Brain microvascular endothelial cell (primary cell): ENCODE results near the gene GABRG1.

Source experiments
- DNase-seq: peaks from one replicate; pipeline ENCODE4 v3.0.0-alpha.2; 2020
- H3K27ac ChIP-seq: fragments of 250-450 bp; sonication (Bioruptor Pico); 2 replicates; pipeline ENCODE4 v1.5.1; 2020; ENCODE audit warnings: mild to moderate bottlenecking, moderate library complexity
- H3K27me3 ChIP-seq: fragments of 250-450 bp; sonication (Bioruptor Pico); replicated peaks from 2 replicates; pipeline ENCODE4 v1.5.1; 2020; ENCODE audit warnings: mild to moderate bottlenecking
- H3K36me3 ChIP-seq: fragments of 250-450 bp; sonication (Bioruptor Pico); replicated peaks from 2 replicates; pipeline ENCODE4 v1.5.1; 2020; ENCODE audit warnings: mild to moderate bottlenecking
- H3K4me3 ChIP-seq: 2 replicates; pipeline ENCODE4 v1.5.1; 2011; ENCODE audit warnings: low read depth, mild to moderate bottlenecking, control low read depth, low read length, moderate library complexity
- CTCF ChIP-seq: IDR thresholded peaks from 2 replicates; pipeline ENCODE4 v1.5.1; 2011; ENCODE audit warnings: low read depth, mild to moderate bottlenecking, moderate library complexity, low read length, control low read depth, inconsistent platforms; ENCODE audit errors: missing control alignments
- in situ Hi-C: cut with HindIII; loops from 2 replicates; pipeline ENCODE4 v1.10.0; 2017; ENCODE audit warnings: low sequenced_read_pairs, low pct_ligation_motif_present

GABRG1 gene

GRCh38 chr4:46123913-46124755, at the start of gene GABRG1:
GABRG1 (minus strand) TSS chr4:46124054; CDS start chr4:46123913, 141 bp downstream.
- TF ChIP-seq CTCF, result no peak
- Histone ChIP-seq H3K27me3 (no peaks in the 10 kb centered on the region), H3K27ac (no peak within 1 kb of the TSS), H3K36me3 (no peaks in the 10 kb centered on the region), H3K4me3 (no peak within 1 kb of the TSS)
- no peak for DNase-seq
- in situ Hi-C loops, result no loop called here

- TF ChIP-seq CTCF, result no peak
- in situ Hi-C loops, result no loop called here
- Histone ChIP-seq H3K36me3 (no peaks in the 10 kb centered on the region), H3K27ac (no peak overlapping the region), H3K4me3 (no peak overlapping the region), H3K27me3 (no peaks in the 10 kb centered on the region)
- DNase-seq, result no peak
Measured at GRCh38 chr4:46146993-46147392, 23.1 kb upstream of the GABRG1 start.

GRCh38 chr4:46131498-46132057, 7.7 kb upstream of the GABRG1 start:
- no peak for TF ChIP-seq CTCF
- H3K27me3 ChIP-seq, result no peaks in the 10 kb centered on the region
- no peak overlapping the region for H3K27ac ChIP-seq
- in situ Hi-C loops, result no loop called here
- H3K36me3 ChIP-seq, result no peaks in the 10 kb centered on the region
- no peak overlapping the region for H3K4me3 ChIP-seq
- DNase-seq, result no peak

GRCh38 chr4:46124773-46125413, 1.0 kb upstream of the GABRG1 start:
- no peak for DNase-seq
- H3K27ac ChIP-seq, result no peak overlapping the region
- no peak overlapping the region for H3K4me3 ChIP-seq
- no peak for TF ChIP-seq CTCF
- no peaks in the 10 kb centered on the region for H3K36me3 ChIP-seq
- no peaks in the 10 kb centered on the region for H3K27me3 ChIP-seq
- in situ Hi-C loops, result no loop called here

GRCh38 chr4:46081674-46082073, 42.2 kb downstream of the GABRG1 start:
- Histone ChIP-seq H3K4me3 (no peak overlapping the region), H3K36me3 (no peaks in the 10 kb centered on the region), H3K27ac (no peak overlapping the region), H3K27me3 (no peaks in the 10 kb centered on the region)
- no peak for DNase-seq
- in situ Hi-C loops, result no loop called here
- no peak for TF ChIP-seq CTCF
